Colon (tissue), 2 donors: ENCODE measurements around the gene ZNF716.
"Not testable (repeated sequence)": the region's sequence is repeated elsewhere in the genome, so short reads cannot be mapped to it uniquely, and the experiment has no call there.

Experiments
- FAIRE-seq: peaks from 2 replicates; lab custom pipeline; 2012; peaks lifted over from hg19 to GRCh38; lab: Jason Lieb, UNC
- donor health status: control.
- donor health status: control.

The ZNF716 gene

GRCh38 chr7:57426629-57427003, 23.4 kb upstream of the ZNF716 start:
- FAIRE-seq = no peak

GRCh38 chr7:57427146-57427545, 22.8 kb upstream of the ZNF716 start:
- FAIRE-seq = no peak

GRCh38 chr7:57427594-57427993, 22.4 kb upstream of the ZNF716 start:
- FAIRE-seq = no peak

GRCh38 chr7:57432583-57432982, 17.4 kb upstream of the ZNF716 start:
- FAIRE-seq = no peak

GRCh38 chr7:57437581-57437980, 12.4 kb upstream of the ZNF716 start:
- no peak for FAIRE-seq

- no peak for FAIRE-seq
These were observed 11.7 kb upstream of the ZNF716 start for GRCh38 chr7:57438244-57438643.

- no peak for FAIRE-seq
These were observed 6.4 kb upstream of the ZNF716 start for GRCh38 chr7:57443567-57443966.

GRCh38 chr7:57469186-57469828, 19.3 kb downstream of the ZNF716 start:
- FAIRE-seq = not testable (repeated sequence)

GRCh38 chr7:57480304-57480703, 30.3 kb downstream of the ZNF716 start:
- not testable (repeated sequence) for FAIRE-seq

- not testable (repeated sequence) for FAIRE-seq
These were observed 35.0 kb downstream of the ZNF716 start for GRCh38 chr7:57485022-57485421.

- FAIRE-seq = no peak
These were observed 38.0 kb downstream of the ZNF716 start for GRCh38 chr7:57487957-57488356.

GRCh38 chr7:57495111-57495510, 45.1 kb downstream of the ZNF716 start:
- FAIRE-seq = not testable (repeated sequence)

GRCh38 chr7:57496395-57496794, 46.4 kb downstream of the ZNF716 start:
- FAIRE-seq = no peak

GRCh38 chr7:57505176-57505575, 55.2 kb downstream of the ZNF716 start:
- FAIRE-seq = no peak
